Frontal cortex (tissue), 4 donors: ENCODE data around the gene ATG9A. TPM values are rescaled to one million over a fixed set of nuclear protein-coding genes. Genes with fewer than 3 reads are reported as not detected.

Experiments used
- DNase-seq, 2 donors: peaks; one replicate each; pipeline ENCODE4 v3.0.0; 2012; ENCODE audit warnings: low spot score in 2 of 2
- FAIRE-seq: peaks from 2 replicates; lab custom pipeline; 2012; peaks lifted over from hg19 to GRCh38; lab: Jason Lieb, UNC
- total RNA-seq: library from RNA; depleted of rRNA; stranded (reverse); fragments of >200 nt; gene quantifications from one replicate; pipeline ENCODE4 v1.2.3, GENCODE V29; 2014
- donor health status: control.
- donor health status: control.
- donor health status: control.

ATG9A gene
- total RNA-seq, 1 donor from 2014 or later: 19.6 TPM

DNA sequence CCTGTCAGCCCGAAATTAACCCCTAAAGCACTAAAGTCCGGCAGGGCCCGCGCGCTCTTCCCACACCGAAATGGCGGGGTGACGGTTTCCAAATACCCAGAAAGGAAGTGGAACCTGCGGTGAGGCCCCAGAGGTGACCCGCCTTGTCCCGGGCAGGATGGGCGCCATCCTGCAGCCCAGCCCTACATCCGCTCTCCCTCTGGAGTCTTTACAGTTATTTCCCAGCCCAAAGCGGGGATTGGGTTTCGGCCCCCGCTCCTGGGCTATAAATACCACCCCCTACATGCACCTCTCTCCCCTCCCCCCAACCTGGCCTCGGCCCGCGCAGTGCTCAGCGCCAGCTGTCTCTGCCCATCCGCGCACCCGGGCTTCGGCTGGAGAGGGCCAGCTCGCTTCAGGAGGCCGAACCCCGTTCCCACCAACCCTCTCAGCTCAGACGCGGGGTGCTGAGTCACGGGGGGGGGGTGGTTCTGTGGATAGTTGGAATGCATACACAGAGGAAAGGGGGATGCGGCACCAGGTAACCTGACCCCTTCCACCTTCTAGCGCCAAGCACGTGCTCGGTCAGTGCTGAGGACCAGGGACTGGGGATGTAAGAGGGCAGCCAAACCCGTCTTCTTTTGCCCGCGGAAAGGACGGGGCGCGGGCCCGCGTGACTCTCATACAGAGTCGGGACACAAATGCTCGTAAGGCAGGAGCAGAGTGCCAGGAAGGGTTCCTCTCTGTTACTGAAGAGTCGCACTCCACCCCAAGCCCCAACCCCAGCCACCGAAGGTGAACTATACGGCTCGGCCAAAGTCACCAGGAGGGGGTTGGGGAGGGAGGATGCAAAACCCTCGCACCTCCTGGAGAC lies 23.7 kb upstream of the ATG9A start, which contains the start of gene TUBA4B:
TSS of gene TUBA4B (plus strand) at position 344 of the 853 bp plus-strand sequence. CDS start at position 509, 165 bp downstream.
- DNase-seq (peak; percentile 34 to 40), FAIRE-seq (no peak)

DNA sequence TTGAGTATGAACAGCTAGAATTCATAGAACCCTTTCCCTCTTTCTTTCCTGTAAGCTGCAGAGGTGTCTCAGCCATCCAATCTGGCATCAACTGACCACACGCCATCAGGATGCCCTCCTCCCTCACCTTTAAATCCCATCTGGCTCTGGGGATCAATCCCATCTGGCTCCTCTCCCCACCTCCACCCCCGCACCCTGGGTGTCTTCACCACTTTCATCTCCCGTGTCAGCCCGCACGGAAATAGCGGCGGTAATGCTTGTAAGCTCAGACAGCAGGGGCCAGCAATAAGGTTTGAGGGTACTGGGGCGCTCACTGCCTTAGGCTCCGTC lies 23.1 kb upstream of the ATG9A start:
- DNase-seq (no peak), FAIRE-seq (no peak)

DNA sequence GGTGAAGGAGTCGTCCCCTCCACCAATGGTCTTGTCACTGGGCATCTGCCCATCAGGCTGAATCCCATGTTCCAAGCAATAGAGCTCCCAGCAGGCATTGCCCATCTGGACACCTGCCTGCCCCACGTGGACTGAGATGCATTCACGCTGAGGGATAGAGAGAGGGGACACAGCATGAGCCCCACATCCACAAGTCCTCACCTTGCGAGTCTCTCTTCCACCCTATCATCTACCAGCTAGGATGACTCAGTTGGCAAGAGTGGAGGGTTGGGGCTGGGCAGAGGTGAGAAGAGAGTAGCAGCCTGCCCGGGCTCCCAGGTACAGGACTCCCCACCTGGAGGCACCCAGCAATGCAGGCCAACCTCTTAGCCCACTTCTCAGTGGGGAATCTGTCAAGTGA lies 22.6 kb upstream of the ATG9A start:
- FAIRE-seq (no peak), DNase-seq (no peak)

DNA sequence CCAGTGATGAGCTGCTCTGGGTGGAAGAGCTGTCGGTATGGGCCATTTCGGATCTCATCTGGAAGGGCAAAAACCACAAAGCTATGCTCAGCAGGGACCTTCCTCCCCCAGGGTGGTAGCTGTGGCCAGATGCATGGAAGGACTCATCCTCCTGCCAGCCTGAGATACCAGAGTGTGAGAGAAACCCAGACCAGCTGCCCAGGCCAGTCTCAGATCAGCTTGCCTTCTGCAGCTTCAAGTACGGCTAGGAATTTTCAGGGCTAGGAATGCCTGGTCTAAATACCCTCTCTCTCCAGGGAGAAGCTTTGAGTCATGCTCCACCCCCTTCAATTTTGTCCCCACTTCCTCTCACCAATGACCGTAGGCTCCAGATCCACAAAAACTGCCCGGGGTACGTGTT lies 22.2 kb upstream of the ATG9A start:
- FAIRE-seq (no peak), DNase-seq (no peak)

DNA sequence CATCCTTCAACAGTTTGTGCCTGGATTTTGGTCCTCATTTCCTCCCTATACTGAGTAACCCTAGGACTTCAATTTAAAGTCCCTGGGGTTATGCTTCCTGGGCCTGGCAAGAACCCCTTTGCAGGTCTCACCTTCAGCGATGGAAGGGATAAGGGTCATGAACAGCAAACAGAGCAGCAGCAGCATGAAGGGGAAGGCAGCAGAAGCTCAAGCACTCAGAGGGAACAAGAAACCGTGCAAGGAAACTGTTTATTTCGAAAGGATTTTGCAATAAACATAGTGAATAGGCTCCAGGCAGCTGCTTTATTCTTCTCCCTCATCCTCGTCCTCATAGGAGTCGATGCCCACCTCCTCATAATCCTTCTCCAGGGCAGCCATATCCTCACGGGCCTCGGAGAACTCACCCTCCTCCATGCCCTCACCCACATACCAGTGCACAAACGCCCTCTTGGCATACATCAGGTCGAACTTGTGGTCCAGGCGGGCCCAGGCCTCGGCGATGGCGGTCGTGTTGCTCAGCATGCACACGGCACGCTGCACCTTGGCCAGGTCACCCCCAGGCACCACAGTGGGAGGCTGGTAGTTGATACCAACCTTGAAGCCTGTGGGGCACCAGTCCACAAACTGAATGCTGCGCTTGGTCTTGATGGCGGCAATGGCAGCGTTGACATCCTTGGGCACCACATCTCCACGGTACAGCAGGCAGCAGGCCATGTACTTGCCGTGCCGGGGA lies 20.8 kb upstream of the ATG9A start:
- no peak for FAIRE-seq

GRCh38 chr2:219249203-219249980 lies 20.0 kb upstream of the ATG9A start:
- no peak for DNase-seq
- FAIRE-seq: no peak

More for the DNA sequence above, 20.8 kb upstream of the ATG9A start:
- DNase-seq: no peak

DNA sequence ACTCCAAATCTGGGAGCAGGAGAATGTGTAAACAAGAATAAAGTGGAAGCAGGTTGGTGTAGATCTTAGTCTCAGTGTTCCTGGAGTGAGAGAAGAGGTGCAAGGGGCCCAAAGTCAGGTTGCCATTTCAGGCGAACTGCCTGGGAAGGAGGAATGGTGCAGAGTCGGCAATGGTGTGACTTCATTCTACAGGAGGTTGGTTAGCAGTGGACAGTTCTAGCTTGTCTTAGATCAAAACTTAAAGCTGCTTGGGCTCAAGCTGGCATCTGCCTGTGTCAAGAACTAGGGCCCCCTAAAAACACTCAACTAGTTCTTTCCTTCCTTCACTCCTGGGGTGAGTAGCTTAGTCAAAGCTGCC lies 19.4 kb upstream of the ATG9A start:
- no peak for DNase-seq

DNA sequence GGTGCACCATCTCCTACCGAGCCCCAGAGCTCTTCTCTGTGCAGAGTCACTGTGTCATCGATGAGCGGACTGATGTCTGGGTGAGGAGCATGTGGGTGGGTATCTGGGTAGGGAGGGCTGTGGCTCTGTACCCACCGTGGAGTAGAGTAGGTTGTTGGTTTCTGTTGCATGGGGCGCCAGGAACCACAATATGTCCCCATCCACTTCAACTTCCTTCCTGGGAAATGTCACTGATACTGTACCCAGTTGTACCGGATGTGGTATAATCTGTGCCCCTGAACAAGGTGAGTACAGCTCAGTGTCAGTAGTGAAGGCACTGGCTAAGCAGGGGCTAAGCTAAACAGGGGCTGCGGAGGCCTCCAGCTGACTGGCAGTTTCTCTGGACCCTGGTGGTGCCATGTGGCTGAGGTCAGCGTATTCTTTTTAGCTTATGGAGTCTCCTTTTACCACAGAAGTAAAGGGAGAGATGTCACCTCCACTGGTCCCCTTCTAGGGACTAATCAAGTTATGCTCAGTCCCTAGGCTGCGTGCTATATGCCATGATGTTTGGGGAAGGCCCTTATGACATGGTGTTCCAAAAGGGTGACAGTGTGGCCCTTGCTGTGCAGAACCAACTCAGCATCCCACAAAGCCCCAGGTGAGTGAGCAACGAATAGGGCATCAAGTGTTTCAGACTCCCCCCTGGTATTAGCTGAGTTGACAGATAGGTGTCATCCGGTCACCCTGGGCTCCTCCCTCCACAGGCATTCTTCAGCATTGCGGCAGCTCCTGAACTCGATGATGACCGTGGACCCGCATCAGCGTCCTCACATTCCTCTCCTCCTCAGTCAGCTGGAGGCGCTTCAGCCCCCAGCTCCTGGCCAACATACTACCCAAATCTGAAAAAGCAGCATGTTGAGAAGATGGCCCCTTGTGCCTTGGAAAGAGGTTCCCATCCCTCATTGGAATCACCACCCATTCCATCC lies 18.5 kb upstream of the ATG9A start:
- DNase-seq: no peak

More for the DNA sequence above, 19.4 kb upstream of the ATG9A start:
- no peak for FAIRE-seq

GRCh38 chr2:219246559-219246958 lies 17.1 kb upstream of the ATG9A start:
- DNase-seq: no peak
- FAIRE-seq: no peak

More for the DNA sequence above, 18.5 kb upstream of the ATG9A start:
- no peak for FAIRE-seq

DNA sequence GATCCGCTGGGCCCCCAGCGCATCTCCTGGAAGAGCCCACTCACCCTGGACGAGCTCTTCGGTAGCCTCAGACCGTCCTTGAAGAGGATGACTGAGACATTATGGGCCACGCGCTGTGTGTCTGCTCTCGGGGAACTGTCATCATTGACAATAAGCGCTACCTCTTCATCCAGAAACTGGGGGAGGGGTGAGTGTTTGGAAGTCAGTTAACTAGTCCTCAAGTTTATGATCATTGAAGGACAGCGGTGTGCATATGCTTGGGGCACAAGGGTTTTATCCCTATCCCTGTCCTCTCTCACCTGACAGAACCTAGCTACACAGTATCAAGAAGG lies 16.4 kb upstream of the ATG9A start:
- no peak for FAIRE-seq
- DNase-seq: no peak

GRCh38 chr2:219245148-219245898 lies 15.9 kb upstream of the ATG9A start, which contains the start of the genes GLB1L and STK16:
TSS of gene GLB1L (minus strand) at chr2:219245444. CDS start at chr2:219243573, 1,871 bp downstream.
TSS of gene STK16 (plus strand) at chr2:219245479. CDS start at chr2:219246000, 521 bp downstream.
- peak; percentile 90 to 98 for DNase-seq
- FAIRE-seq: no peak

DNA sequence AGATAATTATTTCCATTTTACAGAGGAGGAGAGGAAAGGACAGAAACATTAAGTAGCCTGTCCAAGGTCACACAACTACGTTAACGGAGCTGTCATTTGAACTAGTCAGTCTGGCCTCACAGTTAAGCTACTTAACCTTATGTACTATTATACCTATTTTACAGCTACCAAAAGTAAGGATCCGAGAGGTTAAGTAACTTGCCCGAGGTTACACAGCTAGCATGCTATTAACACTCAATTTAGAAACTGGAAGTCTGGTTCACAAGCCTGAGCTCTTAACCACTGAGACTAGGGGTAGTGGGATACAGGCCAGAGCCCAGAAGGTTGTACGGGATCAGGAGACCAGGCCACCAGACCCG lies 15.3 kb upstream of the ATG9A start:
- DNase-seq: no peak
- no peak for FAIRE-seq

- DNase-seq (no peak), FAIRE-seq (no peak)
Measured at GRCh38 chr2:219243291-219243761, 13.9 kb upstream of the ATG9A start.

GRCh38 chr2:219234331-219234730 lies 4.9 kb upstream of the ATG9A start:
- DNase-seq: no peak
- FAIRE-seq: no peak

GRCh38 chr2:219230059-219230540 lies 664 bp upstream of the ATG9A start:
- FAIRE-seq (no peak), DNase-seq (no peak)

DNA sequence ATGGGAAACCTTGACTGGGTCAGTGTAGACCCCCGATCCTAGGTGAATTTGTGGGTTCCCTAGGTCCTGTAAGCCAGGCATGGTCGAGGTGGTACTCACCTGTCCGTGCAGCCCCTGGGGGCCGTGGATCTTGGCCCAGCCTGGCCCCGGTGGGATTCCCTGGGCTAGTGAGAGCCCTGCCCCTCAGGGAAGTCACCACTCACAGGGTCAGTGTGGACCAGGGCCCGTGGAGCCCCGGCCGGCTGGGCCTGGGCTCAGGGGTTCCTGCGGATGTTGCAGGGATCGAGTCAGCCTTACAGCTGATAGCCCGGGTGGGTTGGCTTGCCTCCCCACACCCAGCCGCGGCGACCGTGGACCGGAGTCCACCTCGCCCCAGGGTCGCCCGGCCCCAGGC lies 528 bp downstream of the ATG9A start:
- no peak for DNase-seq
- no peak for FAIRE-seq

DNA sequence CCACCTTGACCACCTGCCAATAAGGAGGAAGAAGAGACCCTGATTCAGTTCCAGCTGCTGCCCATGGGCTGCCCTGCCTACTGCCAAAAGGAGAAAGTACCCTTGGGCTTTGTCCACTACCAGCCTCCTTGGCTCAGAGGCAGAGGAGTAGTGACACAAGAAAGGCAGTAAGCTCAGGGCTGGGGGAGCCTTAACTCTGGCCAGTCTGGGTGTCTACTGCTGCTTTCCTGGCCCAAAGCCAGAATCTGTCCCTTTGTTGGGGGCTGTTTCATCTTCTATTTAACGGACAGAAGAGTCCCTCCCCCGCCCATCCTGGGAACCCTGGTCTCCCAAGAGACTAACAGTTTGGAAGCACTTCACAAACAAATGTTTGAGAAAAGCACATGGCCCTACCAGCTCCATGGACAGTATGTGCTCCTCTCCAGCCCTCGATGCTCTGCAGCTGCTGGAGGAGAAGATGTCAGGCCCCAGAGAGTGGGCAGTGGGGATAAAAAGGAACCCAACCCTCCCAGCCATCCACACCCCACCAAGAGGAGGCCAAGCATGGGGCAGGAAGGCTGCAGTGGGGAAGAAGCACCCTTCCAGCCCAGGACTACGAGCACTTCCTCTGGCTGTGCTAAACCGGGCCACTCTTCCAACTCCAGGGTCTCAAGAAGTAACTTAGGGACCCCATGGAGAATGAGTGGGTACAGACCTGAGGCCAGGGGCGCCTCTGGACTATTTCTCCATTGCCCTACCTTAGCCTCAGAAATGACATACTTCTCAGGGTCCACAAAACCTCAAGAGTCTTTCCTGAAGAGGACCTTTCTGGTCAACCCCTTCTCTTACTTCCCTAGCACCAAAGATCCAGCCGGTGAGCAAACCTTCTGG lies 1.2 kb downstream of the ATG9A start:
- FAIRE-seq (no peak), DNase-seq (no peak)
